ENCODE results near the gene SNHG17.
"Not testable (repeated sequence)": the region's sequence is repeated elsewhere in the genome, so short reads cannot be mapped to it uniquely, and the experiment has no call there.

The SNHG17 gene

DNA sequence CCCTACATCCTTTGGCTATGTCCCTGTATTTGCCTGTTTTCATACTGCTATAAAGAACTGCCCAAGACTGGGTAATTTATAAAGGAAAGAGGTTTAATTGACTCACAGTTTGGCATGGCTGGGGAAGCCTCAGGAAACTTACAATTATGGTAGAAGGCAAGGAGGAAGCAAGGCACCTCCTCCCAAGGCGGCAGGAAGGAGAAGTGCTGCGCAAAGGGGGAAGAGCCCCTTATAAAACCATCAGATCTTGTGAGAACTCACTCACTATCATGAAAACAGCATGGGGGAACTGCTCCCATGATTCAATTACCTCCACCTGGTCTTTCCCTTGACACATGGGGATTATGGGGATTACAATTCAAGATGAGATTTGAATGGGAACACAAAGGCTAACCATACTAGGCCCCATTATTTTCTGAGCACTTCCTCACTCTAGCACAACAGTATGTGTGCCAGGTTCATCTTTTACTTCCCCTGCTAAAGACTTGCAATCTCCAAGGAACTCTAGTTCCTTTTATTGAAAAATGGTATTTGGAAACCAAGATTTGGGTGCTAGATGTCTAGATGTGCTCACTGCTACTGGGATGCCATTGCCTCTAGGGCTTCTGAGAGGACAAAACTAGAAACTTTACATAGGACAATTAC, 39.3 kb downstream of the SNHG17 start:
- H3K36me3 Mint-ChIP-seq (ENCODE audit: insufficient read depth); DNase-seq; H3K9me3 Mint-ChIP-seq; H3K4me3 Mint-ChIP-seq; H3K4me1 Mint-ChIP-seq (ENCODE audit: low read depth in 2 of 2); H3K27ac Mint-ChIP-seq; ATAC-seq (replicated peaks): not testable (repeated sequence)
- peaks cover 14 to 16% of the 10 kb centered on the region in 2 donors for H3K27me3 Mint-ChIP-seq

DNA sequence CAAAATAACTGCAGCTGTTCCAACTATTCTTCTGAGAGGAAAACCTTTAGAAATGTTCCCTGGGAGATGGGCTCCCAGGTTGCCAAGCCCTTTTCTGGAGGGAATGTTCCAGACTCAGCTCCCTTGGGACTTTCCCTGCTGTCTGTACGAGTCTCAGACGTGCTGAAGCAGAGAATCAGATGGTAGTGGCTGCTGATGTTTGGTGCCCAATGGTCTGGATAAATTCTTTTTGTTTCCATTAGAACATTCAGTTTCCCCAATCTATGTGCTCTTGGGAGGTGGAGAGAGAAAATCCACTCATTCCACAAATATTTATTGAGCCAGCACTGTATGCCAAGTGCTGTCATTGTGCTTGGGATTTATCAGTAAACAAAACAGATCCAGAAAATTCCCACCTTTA, 40.0 kb downstream of the SNHG17 start:
- no peak for ATAC-seq (replicated peaks)
- Mint-ChIP-seq H3K9me3 (no peaks in the 10 kb centered on the region), H3K27me3 (peaks cover 13 to 14% of the 10 kb centered on the region in 2 donors), H3K27ac (no peak overlapping the region), H3K4me3 (no peak overlapping the region), H3K36me3 (ENCODE audit: insufficient read depth) (no peaks in the 10 kb centered on the region), H3K4me1 (ENCODE audit: low read depth in 2 of 2) (no peaks in the 10 kb centered on the region)
- DNase-seq: no peak

DNA sequence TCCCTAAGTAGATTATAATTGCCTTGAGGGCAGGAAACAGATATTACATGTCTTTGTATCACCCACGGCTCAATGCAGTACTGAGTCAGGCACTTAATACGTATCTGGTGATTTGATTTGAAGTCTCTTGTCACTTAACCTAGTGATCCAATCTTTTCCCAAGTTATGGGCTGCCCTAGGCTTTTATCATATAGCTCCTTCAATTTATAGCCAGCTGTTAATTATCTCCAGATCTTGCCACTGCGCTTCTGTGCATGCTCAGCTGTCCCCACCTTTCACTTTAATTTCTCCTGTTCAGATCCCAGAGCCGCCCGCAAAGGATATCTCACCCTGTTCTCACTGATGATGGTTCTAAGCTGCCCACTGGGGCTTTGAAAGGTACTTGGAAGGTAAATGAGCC, 41.9 kb downstream of the SNHG17 start:
- H3K9me3 Mint-ChIP-seq: no peaks in the 10 kb centered on the region
- H3K27me3 Mint-ChIP-seq: peaks cover 14 to 23% of the 10 kb centered on the region in 2 donors
- H3K36me3 Mint-ChIP-seq (ENCODE audit: insufficient read depth): no peaks in the 10 kb centered on the region
- DNase-seq (no peak), ATAC-seq (replicated peaks) (no peak)
- H3K4me3 Mint-ChIP-seq: no peak overlapping the region
- H3K27ac Mint-ChIP-seq: no peak overlapping the region
- no peaks in the 10 kb centered on the region for H3K4me1 Mint-ChIP-seq (ENCODE audit: low read depth in 2 of 2)

DNA sequence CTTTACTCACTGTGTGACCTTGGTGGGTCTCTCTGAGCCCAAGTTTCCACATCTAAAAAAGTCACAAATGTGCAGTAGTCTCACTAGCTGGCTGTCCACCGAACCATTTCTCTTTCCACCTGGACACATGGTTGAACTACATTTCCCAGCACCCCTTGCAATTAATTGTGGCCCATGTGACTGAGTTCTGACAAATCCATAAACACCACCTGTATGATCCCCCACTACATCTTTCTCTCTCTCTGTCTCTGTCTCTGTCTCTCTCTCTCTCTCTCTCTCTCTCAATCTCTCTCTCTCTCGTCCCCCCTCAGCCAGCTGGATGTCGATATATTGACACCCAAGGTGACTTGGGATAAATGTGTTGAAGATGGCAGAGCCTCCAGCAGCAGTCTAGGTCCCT, 42.8 kb downstream of the SNHG17 start:
- H3K36me3 Mint-ChIP-seq (ENCODE audit: insufficient read depth): no peaks in the 10 kb centered on the region
- no peak for DNase-seq
- no peak for ATAC-seq (replicated peaks)
- no peaks in the 10 kb centered on the region for H3K9me3 Mint-ChIP-seq
- H3K4me3 Mint-ChIP-seq: no peak overlapping the region
- H3K27ac Mint-ChIP-seq: no peak overlapping the region
- no peaks in the 10 kb centered on the region for H3K4me1 Mint-ChIP-seq (ENCODE audit: low read depth in 2 of 2)
- H3K27me3 Mint-ChIP-seq: peaks cover 14 to 25% of the 10 kb centered on the region in 2 donors

DNA sequence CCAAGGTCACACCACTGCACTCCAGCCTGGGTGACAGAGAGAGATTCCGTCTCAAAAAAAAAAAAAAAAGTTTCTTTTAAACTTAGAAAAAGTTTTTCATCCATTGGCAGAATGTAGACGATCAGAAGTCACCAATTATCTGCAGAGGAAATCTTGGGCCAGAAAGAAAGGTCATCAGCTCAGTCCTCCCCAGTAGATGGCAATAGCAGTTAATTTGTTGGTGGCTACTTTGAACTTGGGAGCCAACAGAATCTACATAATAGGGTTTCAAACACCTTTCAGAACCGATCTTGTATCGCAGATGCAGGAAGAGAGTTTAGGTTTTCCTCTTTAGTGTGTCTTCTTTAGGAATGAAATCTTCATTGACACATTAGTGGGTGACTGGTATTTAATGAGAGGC, 47.2 kb downstream of the SNHG17 start:
- ATAC-seq (replicated peaks) (no peak), DNase-seq (no peak)
- H3K36me3 Mint-ChIP-seq (ENCODE audit: insufficient read depth): peaks cover 3% of the 10 kb centered on the region

DNA sequence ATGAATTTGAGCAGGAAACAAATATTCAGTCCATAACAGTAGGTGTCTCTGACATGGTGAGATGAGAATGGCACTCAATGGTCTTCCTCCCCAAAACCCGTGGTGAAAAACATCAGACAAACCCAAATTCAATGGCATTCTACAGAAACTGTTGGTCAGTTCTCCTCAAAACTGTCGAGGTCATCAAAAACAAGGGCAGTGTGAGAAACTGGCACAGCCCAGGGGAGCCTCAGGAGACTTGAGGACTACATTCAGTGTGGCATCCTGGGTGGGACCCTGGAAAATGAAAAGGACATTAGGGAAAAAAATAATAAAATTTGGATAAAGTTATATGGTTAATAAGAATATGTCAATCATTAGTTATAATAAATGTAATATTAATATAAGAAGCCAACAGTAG, 48.3 kb downstream of the SNHG17 start:
- DNase-seq: no peak
- no peak overlapping the region for H3K27ac Mint-ChIP-seq

More for the DNA sequence above, 47.2 kb downstream of the SNHG17 start:
- Mint-ChIP-seq H3K4me1 (ENCODE audit: low read depth in 2 of 2) (no peaks in the 10 kb centered on the region), H3K27ac (no peak overlapping the region), H3K27me3 (peaks cover 20 to 25% of the 10 kb centered on the region in 2 donors), H3K4me3 (no peak overlapping the region), H3K9me3 (no peaks in the 10 kb centered on the region)

DNA sequence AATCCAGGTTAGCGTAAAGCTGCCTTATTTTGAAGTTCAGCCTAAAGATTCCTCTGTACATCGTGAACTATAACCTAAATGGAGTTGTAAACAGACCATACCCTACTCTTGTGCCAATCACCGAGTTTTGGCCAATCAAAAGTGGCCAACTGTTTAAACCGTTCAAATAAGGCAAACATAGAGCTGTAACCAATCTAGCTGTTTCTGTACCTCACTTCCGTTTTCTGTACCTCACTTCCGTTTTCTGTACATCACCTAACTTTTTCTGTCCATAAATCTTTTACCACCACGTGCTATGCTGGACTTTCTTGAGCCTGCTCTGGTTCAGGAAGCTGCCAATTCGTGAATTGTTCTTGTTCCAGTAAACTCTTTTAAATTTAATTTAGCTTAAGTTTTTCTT, 49.1 kb downstream of the SNHG17 start:
- Mint-ChIP-seq H3K9me3 (no peaks in the 10 kb centered on the region), H3K27me3 (peaks cover 33 to 40% of the 10 kb centered on the region in 2 donors), H3K4me1 (ENCODE audit: low read depth in 2 of 2) (no peaks in the 10 kb centered on the region), H3K27ac (no peak overlapping the region), H3K4me3 (no peak overlapping the region), H3K36me3 (ENCODE audit: insufficient read depth) (peaks cover 3% of the 10 kb centered on the region)
- ATAC-seq (replicated peaks) (no peak), DNase-seq (no peak)

More for the DNA sequence above, 48.3 kb downstream of the SNHG17 start:
- Mint-ChIP-seq H3K4me3 (no peak overlapping the region), H3K9me3 (no peaks in the 10 kb centered on the region), H3K36me3 (ENCODE audit: insufficient read depth) (peaks cover 3% of the 10 kb centered on the region), H3K4me1 (ENCODE audit: low read depth in 2 of 2) (no peaks in the 10 kb centered on the region), H3K27me3 (peaks cover 27 to 34% of the 10 kb centered on the region in 2 donors)
- ATAC-seq (replicated peaks): no peak

DNA sequence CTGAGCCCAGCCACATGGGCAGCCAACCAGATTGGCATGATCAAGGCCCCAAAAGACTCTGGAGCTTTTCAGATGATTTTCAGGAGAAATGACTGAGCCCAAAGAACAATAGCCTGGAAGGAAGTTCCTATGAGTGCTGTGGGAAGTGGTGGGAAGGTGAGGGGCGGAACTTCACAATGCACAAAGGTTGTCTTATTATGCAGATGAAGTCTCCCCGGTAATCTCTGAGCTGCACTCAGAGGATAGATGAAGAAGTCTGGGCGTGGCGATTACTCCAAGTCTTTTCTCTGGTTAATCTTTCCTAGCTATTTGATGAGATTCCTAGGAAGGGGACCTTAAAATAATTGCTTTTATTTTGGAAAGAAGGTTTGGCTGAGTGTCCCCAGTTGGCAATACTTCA, 52.0 kb downstream of the SNHG17 start:
- H3K27ac Mint-ChIP-seq: no peak overlapping the region
- no peaks in the 10 kb centered on the region for H3K4me1 Mint-ChIP-seq (ENCODE audit: low read depth in 2 of 2)
- DNase-seq (no peak), ATAC-seq (replicated peaks) (no peak)
- no peak overlapping the region for H3K4me3 Mint-ChIP-seq
- H3K27me3 Mint-ChIP-seq: peaks cover 23 to 43% of the 10 kb centered on the region in 2 donors
- no peaks in the 10 kb centered on the region for H3K9me3 Mint-ChIP-seq
- H3K36me3 Mint-ChIP-seq (ENCODE audit: insufficient read depth): peaks cover 3% of the 10 kb centered on the region

DNA sequence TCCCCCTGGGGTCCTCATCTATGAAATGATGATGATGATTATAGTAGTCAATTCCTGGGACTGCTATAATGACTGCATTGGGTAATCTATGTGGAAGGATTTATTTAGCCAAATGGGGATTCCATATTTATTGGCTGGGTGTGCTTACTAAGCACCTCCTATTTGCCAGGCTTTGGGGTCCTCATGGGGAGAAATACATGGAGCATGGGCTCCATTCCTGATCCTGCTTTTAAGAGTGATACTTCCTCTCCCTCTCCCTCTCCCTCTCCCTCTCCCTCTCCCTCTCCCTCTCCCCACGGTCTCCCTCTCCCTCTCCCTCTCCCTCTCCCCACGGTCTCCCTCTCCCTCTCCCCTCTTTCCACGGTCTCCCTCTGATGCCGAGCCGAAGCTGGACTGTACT, 57.3 kb downstream of the SNHG17 start:
- not testable (repeated sequence) for H3K27ac Mint-ChIP-seq; ATAC-seq (replicated peaks); H3K4me3 Mint-ChIP-seq; DNase-seq; H3K4me1 Mint-ChIP-seq (ENCODE audit: low read depth in 2 of 2); H3K9me3 Mint-ChIP-seq; H3K36me3 Mint-ChIP-seq (ENCODE audit: insufficient read depth)
- peaks cover 17 to 36% of the 10 kb centered on the region in 2 donors for H3K27me3 Mint-ChIP-seq

DNA sequence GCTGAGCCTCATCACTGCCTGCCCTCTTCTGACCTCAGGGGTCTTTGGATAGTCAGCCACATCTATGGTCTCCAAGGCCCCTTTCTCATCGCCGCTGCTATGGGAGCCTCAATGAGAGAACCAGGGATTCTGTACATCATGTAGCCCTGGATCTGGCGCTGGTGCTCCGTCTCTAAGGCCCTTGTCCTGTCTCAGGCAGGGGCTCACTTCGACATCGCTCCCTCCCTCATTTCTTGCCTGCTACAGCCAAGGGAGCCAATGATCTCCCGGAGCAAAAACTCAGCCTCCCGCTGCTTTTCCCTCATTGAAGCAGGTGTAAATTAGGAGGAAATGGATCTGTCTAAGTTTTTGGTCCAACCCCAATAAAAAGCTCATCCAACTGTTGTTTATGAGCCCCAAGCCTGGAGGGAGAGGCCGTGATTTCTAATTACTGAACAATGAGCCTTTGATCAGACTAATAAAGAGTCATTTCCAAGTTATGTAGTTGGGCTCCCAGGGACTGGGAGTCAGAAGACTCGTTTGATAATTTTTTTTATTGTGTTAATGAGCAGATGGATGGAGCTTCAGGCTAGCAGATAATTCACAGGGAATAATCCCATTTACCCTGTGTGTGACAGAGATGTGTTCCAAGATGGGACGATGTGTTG, 58.0 kb downstream of the SNHG17 start:
- DNase-seq (no peak), ATAC-seq (replicated peaks) (no peak)
- Mint-ChIP-seq H3K9me3 (no peaks in the 10 kb centered on the region), H3K27me3 (peaks cover 14 to 39% of the 10 kb centered on the region in 2 donors), H3K4me1 (ENCODE audit: low read depth in 2 of 2) (no peaks in the 10 kb centered on the region), H3K4me3 (no peak overlapping the region), H3K36me3 (ENCODE audit: insufficient read depth) (no peaks in the 10 kb centered on the region), H3K27ac (no peak overlapping the region)

DNA sequence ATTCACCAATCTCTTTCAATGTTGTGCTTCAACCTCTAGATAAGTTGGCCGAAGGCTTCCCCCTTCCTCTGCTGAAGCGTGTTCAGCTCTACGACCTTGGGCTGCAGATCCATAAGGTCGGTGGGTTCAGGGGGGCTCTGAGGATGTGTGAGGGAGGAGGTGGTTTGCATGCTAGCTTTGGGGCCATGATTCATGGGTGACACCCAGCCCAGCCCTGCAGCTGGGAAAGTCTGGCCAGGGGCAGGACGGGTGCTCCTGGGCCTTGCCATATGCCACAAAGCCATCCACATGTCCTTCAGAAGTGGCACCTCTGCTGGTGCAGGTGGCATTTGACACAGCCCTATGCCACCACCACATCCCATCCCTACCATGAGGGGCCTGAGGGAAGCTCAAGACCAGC, 61.2 kb downstream of the SNHG17 start:
- H3K9me3 Mint-ChIP-seq: no peaks in the 10 kb centered on the region
- no peaks in the 10 kb centered on the region for H3K36me3 Mint-ChIP-seq (ENCODE audit: insufficient read depth)
- H3K27ac Mint-ChIP-seq: no peak overlapping the region
- no peak for ATAC-seq (replicated peaks)
- H3K4me3 Mint-ChIP-seq: no peak overlapping the region
- peaks cover 13 to 43% of the 10 kb centered on the region in 2 donors for H3K27me3 Mint-ChIP-seq
- DNase-seq: no peak
- peaks cover 0 to 4% of the 10 kb centered on the region in 2 donors for H3K4me1 Mint-ChIP-seq (ENCODE audit: low read depth in 2 of 2)

DNA sequence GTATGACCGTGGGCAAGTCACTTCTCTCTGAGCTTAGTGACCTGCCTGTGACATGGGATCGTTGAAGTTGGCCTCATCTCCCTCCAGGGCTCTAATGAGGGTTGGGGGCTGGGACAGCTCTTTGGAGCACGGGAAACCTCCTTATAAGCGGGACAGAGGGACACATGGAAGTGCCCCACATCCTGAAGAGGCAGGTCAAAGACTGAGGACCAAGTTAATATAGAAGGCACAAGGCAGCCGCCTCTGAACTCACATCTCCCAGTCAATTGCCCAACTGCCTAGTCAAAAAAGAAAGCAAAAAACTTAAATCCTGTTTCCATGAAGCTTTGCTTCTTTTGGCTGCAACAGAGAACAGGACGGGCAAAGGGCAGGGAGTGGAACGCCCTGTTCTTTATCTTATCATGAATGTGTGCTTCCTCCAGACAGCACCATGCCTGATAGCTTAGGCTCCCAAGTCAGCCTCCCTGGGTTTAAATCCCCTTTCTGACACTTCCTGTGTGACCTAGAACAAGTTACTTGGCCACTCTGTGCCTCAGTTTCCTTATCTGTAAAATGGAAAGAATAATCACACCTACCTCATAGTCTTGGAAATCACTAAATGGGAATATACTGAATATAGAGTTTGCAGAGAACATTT, 61.8 kb downstream of the SNHG17 start:
- H3K27ac Mint-ChIP-seq: no peak overlapping the region
- H3K9me3 Mint-ChIP-seq: no peaks in the 10 kb centered on the region
- peaks cover 13 to 47% of the 10 kb centered on the region in 2 donors for H3K27me3 Mint-ChIP-seq
- H3K36me3 Mint-ChIP-seq (ENCODE audit: insufficient read depth): no peaks in the 10 kb centered on the region
- H3K4me1 Mint-ChIP-seq (ENCODE audit: low read depth in 2 of 2): peaks cover 0 to 4% of the 10 kb centered on the region in 2 donors
- no peak overlapping the region for H3K4me3 Mint-ChIP-seq
- DNase-seq (no peak), ATAC-seq (replicated peaks) (no peak)

DNA sequence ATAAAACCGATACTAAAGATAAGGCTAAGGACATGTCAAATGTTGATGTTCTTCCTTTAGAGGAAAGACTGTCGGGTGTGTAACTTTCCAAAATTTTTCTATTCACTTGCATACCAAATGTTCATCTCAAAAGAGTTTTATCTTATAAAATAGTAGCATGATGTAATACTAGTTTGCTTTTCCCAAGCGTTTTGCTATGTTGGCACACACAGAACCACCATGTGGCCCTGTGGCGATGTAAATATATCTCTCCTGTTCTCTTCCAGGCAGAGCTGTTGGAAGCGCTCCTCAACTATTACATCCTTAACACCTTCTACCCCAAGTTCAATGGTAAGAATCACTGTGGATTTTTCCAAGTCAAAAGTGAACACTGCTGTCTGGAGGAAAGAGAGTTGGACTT, 62.3 kb downstream of the SNHG17 start:
- Mint-ChIP-seq H3K36me3 (ENCODE audit: insufficient read depth) (no peaks in the 10 kb centered on the region), H3K9me3 (no peaks in the 10 kb centered on the region), H3K27ac (no peak overlapping the region), H3K4me1 (ENCODE audit: low read depth in 2 of 2) (peaks cover 0 to 4% of the 10 kb centered on the region in 2 donors), H3K27me3 (peaks cover 15 to 47% of the 10 kb centered on the region in 2 donors), H3K4me3 (no peak overlapping the region)
- DNase-seq (no peak), ATAC-seq (replicated peaks) (no peak)
